ENCODE data around the gene QKI.

GRCh38 chr6:163444077-163444476, 29.6 kb downstream of the QKI start:
- no peak for TF ChIP-seq POLR2A (IDR thresholded peaks at IDR 0.05; ENCODE audit: low read depth, low read length)
- no peak for TF ChIP-seq POU2F2 (IDR thresholded peaks at IDR 0.05; ENCODE audit: low read depth, low read length)
- no peak for TF ChIP-seq POLR2AphosphoS5 (IDR thresholded peaks at IDR 0.05; ENCODE audit: low read depth, low read length)
- TF ChIP-seq TAF1 (IDR thresholded peaks at IDR 0.05; ENCODE audit: low read depth, low read length) = no peak
- TF ChIP-seq SPI1 (IDR thresholded peaks at IDR 0.05; ENCODE audit: low read depth, low read length) = no peak

All from GM12891 (cell line).